CD1c-positive myeloid dendritic cell (primary cell): Measurements from ENCODE around the gene MXD3.

Source experiments
- DNase-seq: peaks from one replicate; pipeline ENCODE4 v3.0.0-alpha.2; 2016; ENCODE audit errors: extremely low spot score

Gene MXD3

GRCh38 chr5:177303121-177303924, 8.4 kb downstream of the MXD3 start, which contains the start of the genes PRELID1 and RAB24:
Gene PRELID1 (plus strand): TSS chr5:177303799. CDS start chr5:177303986, 187 bp downstream.
Gene RAB24 (minus strand): TSS chr5:177303719. CDS start chr5:177303288, 431 bp downstream.
- peak; percentile 93 for DNase-seq

GRCh38 chr5:177302354-177303110, 9.2 kb downstream of the MXD3 start:
- DNase-seq = no peak

GRCh38 chr5:177301503-177302165, 10.1 kb downstream of the MXD3 start:
- no peak for DNase-seq

- DNase-seq = no peak
Observed at GRCh38 chr5:177300951-177301350, 10.7 kb downstream of the MXD3 start.

GRCh38 chr5:177300236-177300880, 11.3 kb downstream of the MXD3 start:
- peak; percentile 91 for DNase-seq

- DNase-seq = no peak
Observed at GRCh38 chr5:177299697-177300096, 12.0 kb downstream of the MXD3 start.

GRCh38 chr5:177297922-177298321, 13.8 kb downstream of the MXD3 start:
- no peak for DNase-seq

GRCh38 chr5:177296581-177296980, 15.1 kb downstream of the MXD3 start:
- no peak for DNase-seq

GRCh38 chr5:177295924-177296323, 15.8 kb downstream of the MXD3 start:
- peak; percentile 67 for DNase-seq

- DNase-seq = no peak
Observed at GRCh38 chr5:177294632-177295031, 17.1 kb downstream of the MXD3 start.

GRCh38 chr5:177293819-177294581, 17.7 kb downstream of the MXD3 start:
- DNase-seq = no peak

GRCh38 chr5:177291735-177292134, 20.0 kb downstream of the MXD3 start:
- no peak for DNase-seq

GRCh38 chr5:177290816-177291596, 20.7 kb downstream of the MXD3 start:
- no peak for DNase-seq

- DNase-seq = no peak
Observed at GRCh38 chr5:177288191-177288590, 23.5 kb downstream of the MXD3 start.

GRCh38 chr5:177276886-177277285, 34.8 kb downstream of the MXD3 start:
- no peak for DNase-seq

GRCh38 chr5:177275883-177276282, 35.8 kb downstream of the MXD3 start:
- DNase-seq = no peak

- DNase-seq = no peak
Observed at GRCh38 chr5:177271113-177271512, 40.6 kb downstream of the MXD3 start.

GRCh38 chr5:177270653-177271052, 41.0 kb downstream of the MXD3 start:
- DNase-seq = no peak

GRCh38 chr5:177269976-177270375, 41.7 kb downstream of the MXD3 start:
- DNase-seq = no peak

GRCh38 chr5:177269232-177269895, 42.3 kb downstream of the MXD3 start:
- no peak for DNase-seq
